Activated CD4-positive, alpha-beta T cell treated with anti-CD3 and anti-CD28 coated beads for 36 hours (primary cell): ENCODE data around the gene DKC1. TPM values are rescaled to one million over a fixed set of nuclear protein-coding genes. Genes with fewer than 3 reads are reported as not detected.

ENCODE experiments used
- ATAC-seq: fragments of 200-7000 bp; cut with Tn5 transposase; one replicate; pipeline ENCODE4 v1.10.0; 2021; ENCODE audit warnings: mild to moderate bottlenecking, moderate library complexity
- CTCF ChIA-PET: fragments of 350-600 bp; sonication (Branson Sonifier 250); formaldehyde crosslinking; loops from one replicate; lab custom pipeline; 2021; ENCODE audit warnings: antibody characterized with exemption; lab: Charles Lee
- POLR2A ChIA-PET: fragments of 350-600 bp; sonication (Branson Sonifier 250); formaldehyde crosslinking; loops from one replicate; lab custom pipeline; 2021; ENCODE audit warnings: antibody characterized with exemption, inconsistent platforms; lab: Charles Lee
- DNase-seq: peaks from one replicate; pipeline ENCODE4 v3.0.0-alpha.2; 2020
- H3K27ac Mint-ChIP-seq: one replicate; pipeline ENCODE4 v1.8.0; 2021; ENCODE audit warnings: mixed read lengths
- H3K27me3 Mint-ChIP-seq: one replicate; pipeline ENCODE4 v1.8.0; 2021; ENCODE audit warnings: mixed read lengths
- H3K36me3 Mint-ChIP-seq: one replicate; pipeline ENCODE4 v1.8.0; 2021; ENCODE audit warnings: low read depth, mixed read lengths
- H3K4me1 Mint-ChIP-seq: one replicate; pipeline ENCODE4 v1.8.0; 2021; ENCODE audit warnings: mixed read lengths
- H3K4me3 Mint-ChIP-seq: one replicate; pipeline ENCODE4 v1.8.0; 2021; ENCODE audit warnings: mild to moderate bottlenecking, moderate library complexity, mixed read lengths
- H3K9me3 Mint-ChIP-seq: one replicate; pipeline ENCODE4 v1.8.0; 2021; ENCODE audit warnings: low read depth, mixed read lengths
- intact Hi-C, 2 experiments: fragments of 100-400 bp; cut with DNase I in 1 of 2; cut with micrococcal nuclease in 1 of 2; formaldehyde crosslinking; loops; one replicate each; pipeline versions ENCODE4 v1.14.2 to v1.15.1; 2022 to 2024; cut with DNase I, micrococcal nuclease
- total RNA-seq, 2 experiments: library from RNA; stranded (reverse); gene quantifications; one replicate each; pipeline ENCODE4 v1.2.3, GENCODE V29; 2021

The DKC1 gene
- 100 to 1,000 TPM; 126 to 130 TPM for total RNA-seq

DNA sequence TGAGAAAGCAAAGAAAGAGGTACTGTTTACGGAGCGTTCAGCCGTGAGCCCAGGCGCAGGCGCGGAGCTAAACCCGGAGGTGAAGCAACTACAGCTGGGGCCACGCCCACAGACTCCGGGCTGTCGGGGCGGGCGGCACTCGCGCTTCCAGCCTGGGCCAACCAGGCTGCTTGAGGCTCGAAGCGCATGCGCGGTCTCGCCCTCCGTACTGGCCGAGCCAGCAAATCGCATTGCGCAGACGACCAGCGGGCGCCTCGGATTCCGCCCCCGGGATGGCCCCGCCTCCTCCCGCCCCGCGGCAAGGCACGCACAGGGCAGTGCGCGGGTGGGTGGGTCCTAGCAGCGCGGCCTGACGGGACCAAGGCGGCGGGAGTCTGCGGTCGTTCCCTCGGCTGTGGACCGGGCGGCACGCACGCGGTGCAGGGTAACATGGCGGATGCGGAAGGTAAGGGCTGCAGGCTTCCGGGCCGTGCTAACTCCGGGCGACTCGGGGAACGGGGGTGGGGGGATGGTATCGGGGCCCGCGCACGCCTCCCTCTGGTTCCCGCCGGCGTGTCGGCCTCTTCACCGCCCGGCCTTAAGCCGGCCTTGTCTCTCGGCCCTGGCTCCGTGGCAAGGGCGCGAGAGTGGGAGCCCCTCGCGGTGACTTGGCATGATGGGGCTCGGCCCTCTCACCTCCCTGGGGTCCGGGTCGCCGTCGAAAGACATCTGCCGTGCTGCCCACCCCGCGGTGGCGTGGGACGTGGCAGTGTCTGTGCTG lies at the start of gene DKC1:
Gene DKC1 (plus strand): TSS at position 328 of the 760 bp plus-strand sequence. CDS start 102 bp downstream, at position 430.
- Mint-ChIP-seq H3K36me3 (peaks cover 38% of the 10 kb centered on the region), H3K9me3 (no peaks in the 10 kb centered on the region), H3K27ac (peak within 1 kb of the TSS; percentile 92), H3K4me1 (peaks cover 33% of the 10 kb centered on the region), H3K27me3 (no peaks in the 10 kb centered on the region), H3K4me3 (peak within 1 kb of the TSS; percentile 85)
- ATAC-seq (peak; percentile 90), DNase-seq (peak; percentile 97)
- intact Hi-C loops = loop anchor here (1.0 to 5.0 kb wide), 12 partner anchors 37 to 834 kb away; partner anchors contain the start of genes MPP1 (in 2 of the 2), BRCC3 (in 1 of the 2), CMC4 (in 1 of the 2) and FAM3A (in 1 of the 2)
- ChIA-PET CTCF (interaction anchor here (0.7 to 4.4 kb wide), 2 partner anchors 13 to 64 kb away, joined by 3 to 33 read pairs; partner anchors contain the start of gene GAB3), POLR2A (interaction anchor here (0.6 to 2.9 kb wide), 7 partner anchors 11 to 1804 kb away, joined by 3 to 11 read pairs (median 3); partner anchors contain the start of gene GAB3)

DNA sequence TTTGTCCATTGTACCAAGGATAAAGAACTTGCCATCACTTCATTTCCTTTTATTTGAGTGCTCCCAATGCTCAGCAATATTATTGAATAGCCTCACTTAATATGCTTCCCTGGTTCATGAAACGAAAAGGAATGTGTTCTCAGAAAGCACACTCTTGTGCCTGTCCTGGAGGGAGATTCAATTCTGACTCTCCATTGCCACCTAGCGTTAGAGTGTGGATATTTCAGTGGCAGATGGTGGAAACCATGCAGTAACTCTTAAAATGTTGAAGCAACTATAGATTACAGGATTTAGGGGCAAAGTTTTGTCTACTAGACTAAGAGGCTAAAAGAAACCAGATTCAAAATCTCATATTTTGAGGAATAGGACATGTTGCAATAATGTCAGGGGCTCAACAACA lies 47.7 kb upstream of the DKC1 start:
- no peak overlapping the region for H3K4me3 Mint-ChIP-seq
- ATAC-seq = no peak
- H3K9me3 Mint-ChIP-seq = no peaks in the 10 kb centered on the region
- ChIA-PET CTCF (no interaction called here), POLR2A (no interaction called here)
- H3K27ac Mint-ChIP-seq = no peak overlapping the region
- intact Hi-C loops = loop anchor here in 1 of 2 experiments (1.0 to 5.0 kb wide), 2 partner anchors 35 to 127 kb away; no protein-coding TSS in a partner anchor
- peaks cover 49% of the 10 kb centered on the region for H3K4me1 Mint-ChIP-seq
- peak; percentile 52 for DNase-seq
- H3K36me3 Mint-ChIP-seq = peaks cover 5% of the 10 kb centered on the region
- no peaks in the 10 kb centered on the region for H3K27me3 Mint-ChIP-seq

DNA sequence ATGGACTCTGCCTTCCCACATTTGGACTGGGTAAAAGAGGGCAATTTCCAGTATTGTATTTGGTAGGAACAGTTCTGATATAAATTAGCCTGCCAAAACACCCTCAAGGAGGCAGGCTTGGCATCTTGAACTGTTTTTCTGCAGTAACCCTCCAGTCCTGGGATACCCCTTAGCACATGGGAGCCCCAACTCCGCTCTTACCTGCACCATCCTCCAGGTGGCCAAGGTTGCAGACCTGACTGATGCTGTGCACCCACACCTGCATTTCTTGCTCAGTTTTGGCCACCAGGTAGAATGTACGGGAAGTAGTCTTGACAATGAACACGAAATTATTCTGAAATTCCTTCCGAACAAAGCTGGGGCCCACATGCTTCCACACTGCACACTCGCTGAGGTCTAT lies 46.8 kb upstream of the DKC1 start:
- Mint-ChIP-seq H3K9me3 (no peaks in the 10 kb centered on the region), H3K4me3 (no peak overlapping the region), H3K36me3 (peaks cover 5% of the 10 kb centered on the region), H3K27me3 (no peaks in the 10 kb centered on the region), H3K27ac (no peak overlapping the region), H3K4me1 (peaks cover 51% of the 10 kb centered on the region)
- DNase-seq = no peak
- intact Hi-C loops = loop anchor here in 1 of 2 experiments (1.0 to 5.0 kb wide), 2 partner anchors 34 to 126 kb away; no protein-coding TSS in a partner anchor
- ChIA-PET CTCF (interaction anchor here (0.6 to 4.8 kb wide), 3 partner anchors 16 to 386 kb away, joined by 3 to 58 read pairs (median 9); partner anchors contain the start of gene GAB3), POLR2A (no interaction called here)
- no peak for ATAC-seq

DNA sequence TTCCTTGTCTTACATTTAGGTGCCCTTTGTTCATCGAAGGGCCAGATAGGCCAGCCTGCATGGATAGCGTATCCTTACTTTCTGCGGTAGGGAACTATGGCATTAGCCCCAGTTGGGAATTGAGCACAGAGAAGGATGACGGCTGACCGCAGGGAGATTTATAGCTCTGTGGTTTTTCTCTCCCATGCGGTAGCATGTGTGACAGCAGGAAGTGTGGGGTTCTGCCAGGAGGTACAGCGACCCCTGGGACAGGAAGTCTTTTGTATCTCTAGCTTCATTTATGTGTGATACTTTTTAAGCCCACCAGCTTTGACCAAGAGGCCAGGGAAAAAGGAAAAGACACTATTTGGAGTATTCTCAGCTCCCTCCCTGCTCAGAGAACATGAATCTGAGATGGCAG lies 44.8 kb upstream of the DKC1 start:
- Mint-ChIP-seq H3K27ac (peak overlapping the region; percentile 88), H3K4me1 (peaks cover 43% of the 10 kb centered on the region), H3K36me3 (peaks cover 2% of the 10 kb centered on the region), H3K4me3 (no peak overlapping the region), H3K9me3 (peaks cover 2% of the 10 kb centered on the region), H3K27me3 (no peaks in the 10 kb centered on the region)
- intact Hi-C loops = loop anchor here (2.0 to 5.0 kb wide), 3 partner anchors 31 to 124 kb away; partner anchors contain the start of gene DKC1 (in 1 of the 2)
- CTCF ChIA-PET = interaction anchor here (0.5 to 4.8 kb wide), 7 partner anchors 14 to 182 kb away, joined by 3 to 58 read pairs (median 4); partner anchors contain the start of gene GAB3
- POLR2A ChIA-PET = interaction anchor here (1.6 kb wide), 1 partner anchor 31 kb away, joined by 3 read pairs; no protein-coding TSS in a partner anchor
- ATAC-seq = no peak
- peak; percentile 12 for DNase-seq

DNA sequence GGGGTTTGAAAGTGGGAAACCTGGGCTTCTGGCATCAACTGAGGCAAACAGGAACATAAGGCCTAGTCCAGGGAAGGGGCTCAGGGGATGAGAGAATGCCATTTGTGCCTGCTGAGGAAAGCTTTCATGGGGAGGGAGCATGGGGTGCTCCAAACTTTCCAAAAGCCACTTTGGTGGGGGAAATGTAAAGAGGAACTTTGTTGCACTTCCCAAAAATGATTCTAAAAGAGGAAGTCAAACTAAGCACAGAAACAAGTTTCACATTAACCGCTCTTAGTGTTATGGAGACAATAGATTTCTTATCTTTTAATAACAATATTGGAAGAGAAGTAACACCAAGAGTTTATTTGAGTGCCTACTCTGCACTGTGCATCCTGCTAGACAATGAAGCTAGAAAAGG lies 44.0 kb upstream of the DKC1 start:
- no peak for ATAC-seq
- no peaks in the 10 kb centered on the region for H3K27me3 Mint-ChIP-seq
- H3K9me3 Mint-ChIP-seq = peaks cover 2% of the 10 kb centered on the region
- no peak for DNase-seq
- H3K36me3 Mint-ChIP-seq = no peaks in the 10 kb centered on the region
- ChIA-PET POLR2A (interaction anchor here (1.6 kb wide), 1 partner anchor 30 kb away, joined by 3 read pairs; no protein-coding TSS in a partner anchor), CTCF (interaction anchor here (1.1 to 4.8 kb wide), 4 partner anchors 16 to 30 kb away, joined by 3 to 58 read pairs (median 4); partner anchors contain the start of gene GAB3)
- peaks cover 43% of the 10 kb centered on the region for H3K4me1 Mint-ChIP-seq
- peak overlapping the region; percentile 88 for H3K27ac Mint-ChIP-seq
- no peak overlapping the region for H3K4me3 Mint-ChIP-seq
- intact Hi-C loops = loop anchor here (2.0 to 5.0 kb wide), 3 partner anchors 30 to 124 kb away; partner anchors contain the start of gene DKC1 (in 1 of the 2)

GRCh38 chrX:154719132-154719675 lies 43.5 kb upstream of the DKC1 start:
- intact Hi-C loops = loop anchor here (2.0 to 5.0 kb wide), 3 partner anchors 30 to 123 kb away; partner anchors contain the start of gene DKC1 (in 1 of the 2)
- Mint-ChIP-seq H3K4me3 (peak overlapping the region; percentile 49), H3K27ac (peak overlapping the region; percentile 88), H3K9me3 (peaks cover 2% of the 10 kb centered on the region), H3K27me3 (no peaks in the 10 kb centered on the region), H3K36me3 (no peaks in the 10 kb centered on the region), H3K4me1 (peaks cover 43% of the 10 kb centered on the region)
- DNase-seq (peak; percentile 56), ATAC-seq (peak; percentile 88)
- ChIA-PET CTCF (interaction anchor here (0.7 to 4.8 kb wide), 4 partner anchors 19 to 30 kb away, joined by 3 to 58 read pairs (median 4); partner anchors contain the start of gene GAB3), POLR2A (interaction anchor here (1.0 kb wide), 1 partner anchor 29 kb away, joined by 7 read pairs; no protein-coding TSS in a partner anchor)

GRCh38 chrX:154720067-154720466 lies 42.6 kb upstream of the DKC1 start:
- ATAC-seq = no peak
- Mint-ChIP-seq H3K4me1 (peaks cover 50% of the 10 kb centered on the region), H3K27ac (no peak overlapping the region), H3K9me3 (peaks cover 2% of the 10 kb centered on the region), H3K36me3 (no peaks in the 10 kb centered on the region), H3K27me3 (no peaks in the 10 kb centered on the region), H3K4me3 (no peak overlapping the region)
- no peak for DNase-seq
- ChIA-PET CTCF (interaction anchor here (1.4 to 4.8 kb wide), 2 partner anchors 24 to 29 kb away, joined by 5 to 58 read pairs; partner anchors contain the start of gene GAB3), POLR2A (interaction anchor here (1.0 kb wide), 1 partner anchor 29 kb away, joined by 7 read pairs; no protein-coding TSS in a partner anchor)
- intact Hi-C loops = no loop called here

- Mint-ChIP-seq H3K27ac (no peak overlapping the region), H3K27me3 (no peaks in the 10 kb centered on the region), H3K36me3 (no peaks in the 10 kb centered on the region), H3K4me3 (no peak overlapping the region), H3K9me3 (peaks cover 2% of the 10 kb centered on the region), H3K4me1 (peaks cover 59% of the 10 kb centered on the region)
- ChIA-PET CTCF (no interaction called here), POLR2A (interaction anchor here (0.6 kb wide), 1 partner anchor 8 kb away, joined by 3 read pairs; no protein-coding TSS in a partner anchor)
- intact Hi-C loops = no loop called here
- ATAC-seq (no peak), DNase-seq (no peak)
Measured at GRCh38 chrX:154721155-154721554, 41.5 kb upstream of the DKC1 start.

- Mint-ChIP-seq H3K27me3 (no peaks in the 10 kb centered on the region), H3K36me3 (no peaks in the 10 kb centered on the region), H3K27ac (peak overlapping the region; percentile 39), H3K4me3 (no peak overlapping the region), H3K4me1 (peaks cover 57% of the 10 kb centered on the region), H3K9me3 (peaks cover 2% of the 10 kb centered on the region)
- intact Hi-C loops = no loop called here
- ChIA-PET CTCF (interaction anchor here (0.6 to 1.8 kb wide), 4 partner anchors 10 to 1148 kb away, joined by 3 to 6 read pairs (median 5); no protein-coding TSS in a partner anchor), POLR2A (no interaction called here)
- DNase-seq = no peak
- ATAC-seq = peak; percentile 48
Measured at GRCh38 chrX:154724993-154725756, 37.5 kb upstream of the DKC1 start.

- ChIA-PET POLR2A (no interaction called here), CTCF (no interaction called here)
- ATAC-seq = no peak
- Mint-ChIP-seq H3K27me3 (no peaks in the 10 kb centered on the region), H3K4me3 (no peak overlapping the region), H3K4me1 (peaks cover 69% of the 10 kb centered on the region), H3K9me3 (no peaks in the 10 kb centered on the region), H3K27ac (no peak overlapping the region), H3K36me3 (no peaks in the 10 kb centered on the region)
- intact Hi-C loops = no loop called here
- DNase-seq = no peak
Measured at GRCh38 chrX:154727418-154727817, 35.2 kb upstream of the DKC1 start.
